Parathyroid adenoma (tissue), 2 donors: ENCODE results near the gene CADPS.

Experiments
- H2AFZ ChIP-seq: fragments of 300-600 bp; sonication (generic); one replicate; pipeline ENCODE4 v1.7.0; 2017; ENCODE audit warnings: antibody characterized with exemption, mild to moderate bottlenecking
- H3K27ac ChIP-seq: fragments of 300-600 bp; sonication (generic); one replicate; pipeline ENCODE4 v1.7.0; 2017
- H3K27me3 ChIP-seq: fragments of 300-600 bp; sonication (generic); one replicate; pipeline ENCODE4 v1.7.0; 2017; ENCODE audit warnings: low read length; ENCODE audit not compliant: control insufficient read depth, insufficient read depth
- H3K36me3 ChIP-seq: fragments of 300-600 bp; sonication (generic); one replicate; pipeline ENCODE4 v1.7.0; 2017; ENCODE audit warnings: low read length; ENCODE audit not compliant: control insufficient read depth, insufficient read depth
- H3K4me1 ChIP-seq: fragments of 300-600 bp; sonication (generic); one replicate; pipeline ENCODE4 v1.7.0; 2017; ENCODE audit warnings: control low read depth
- H3K4me2 ChIP-seq: fragments of 300-600 bp; sonication (generic); one replicate; pipeline ENCODE4 v1.7.0; 2017; ENCODE audit warnings: low read length
- H3K4me3 ChIP-seq: fragments of 300-600 bp; sonication (generic); one replicate; pipeline ENCODE4 v1.7.0; 2017; ENCODE audit warnings: low read depth, low read length
- H3K79me2 ChIP-seq: fragments of 300-600 bp; sonication (generic); one replicate; pipeline ENCODE4 v1.7.0; 2017; ENCODE audit warnings: control low read depth
- H3K9ac ChIP-seq: fragments of 300-600 bp; sonication (generic); one replicate; pipeline ENCODE4 v1.7.0; 2017; ENCODE audit warnings: mild to moderate bottlenecking
- H3K9me3 ChIP-seq: fragments of 300-600 bp; sonication (generic); one replicate; pipeline ENCODE4 v1.7.0; 2017; ENCODE audit warnings: low read length; ENCODE audit not compliant: control insufficient read depth
- CTCF ChIP-seq: fragments of 300-600 bp; sonication (generic); IDR thresholded peaks from one replicate; pipeline ENCODE4 v1.7.0; 2017; ENCODE audit warnings: antibody characterized with exemption, mild to moderate bottlenecking
- donor health status: primary hyperparathyroidism.

CADPS gene

GRCh38 chr3:62655056-62655690 is 220.0 kb downstream of the CADPS start:
- Histone ChIP-seq H2AFZ (no peak overlapping the region), H3K79me2 (peaks cover 3% of the 10 kb centered on the region), H3K27me3 (no peaks in the 10 kb centered on the region), H3K4me1 (no peaks in the 10 kb centered on the region), H3K36me3 (no peaks in the 10 kb centered on the region), H3K4me3 (no peak overlapping the region), H3K9me3 (no peaks in the 10 kb centered on the region), H3K9ac (no peak overlapping the region), H3K4me2 (no peak overlapping the region), H3K27ac (no peak overlapping the region)
- TF ChIP-seq CTCF: no peak

- H3K9me3 ChIP-seq: no peaks in the 10 kb centered on the region
- H3K27me3 ChIP-seq: no peaks in the 10 kb centered on the region
- H3K4me1 ChIP-seq: no peaks in the 10 kb centered on the region
These were observed 221.4 kb downstream of the CADPS start for GRCh38 chr3:62653796-62654195.

GRCh38 chr3:62647711-62648110 is 227.5 kb downstream of the CADPS start:
- Histone ChIP-seq H3K36me3 (no peaks in the 10 kb centered on the region), H3K4me3 (no peak overlapping the region), H3K27me3 (no peaks in the 10 kb centered on the region), H3K4me1 (no peaks in the 10 kb centered on the region), H3K9ac (no peak overlapping the region), H3K9me3 (no peaks in the 10 kb centered on the region), H2AFZ (no peak overlapping the region), H3K79me2 (no peaks in the 10 kb centered on the region), H3K27ac (no peak overlapping the region), H3K4me2 (no peak overlapping the region)
- TF ChIP-seq CTCF: no peak

More at GRCh38 chr3:62653796-62654195, 221.4 kb downstream of the CADPS start:
- no peak overlapping the region for H3K27ac ChIP-seq
- TF ChIP-seq CTCF: no peak
- H3K79me2 ChIP-seq: peaks cover 3% of the 10 kb centered on the region
- H3K4me3 ChIP-seq: no peak overlapping the region
- no peak overlapping the region for H3K9ac ChIP-seq
- H2AFZ ChIP-seq: no peak overlapping the region
- no peaks in the 10 kb centered on the region for H3K36me3 ChIP-seq
- H3K4me2 ChIP-seq: no peak overlapping the region

GRCh38 chr3:62644493-62644892 is 230.7 kb downstream of the CADPS start:
- no peak overlapping the region for H3K4me3 ChIP-seq
- no peaks in the 10 kb centered on the region for H3K36me3 ChIP-seq
- H3K9ac ChIP-seq: no peak overlapping the region
- no peak overlapping the region for H2AFZ ChIP-seq
- TF ChIP-seq CTCF: no peak
- no peaks in the 10 kb centered on the region for H3K79me2 ChIP-seq
- no peak overlapping the region for H3K27ac ChIP-seq
- H3K27me3 ChIP-seq: no peaks in the 10 kb centered on the region
- no peak overlapping the region for H3K4me2 ChIP-seq
- H3K4me1 ChIP-seq: no peaks in the 10 kb centered on the region
- H3K9me3 ChIP-seq: no peaks in the 10 kb centered on the region

- H2AFZ ChIP-seq: no peak overlapping the region
- TF ChIP-seq CTCF: no peak
- no peaks in the 10 kb centered on the region for H3K79me2 ChIP-seq
- no peaks in the 10 kb centered on the region for H3K9me3 ChIP-seq
- H3K27me3 ChIP-seq: no peaks in the 10 kb centered on the region
- H3K36me3 ChIP-seq: no peaks in the 10 kb centered on the region
- no peak overlapping the region for H3K27ac ChIP-seq
- no peak overlapping the region for H3K9ac ChIP-seq
- H3K4me1 ChIP-seq: no peaks in the 10 kb centered on the region
- no peak overlapping the region for H3K4me2 ChIP-seq
- no peak overlapping the region for H3K4me3 ChIP-seq
These were observed 236.9 kb downstream of the CADPS start for GRCh38 chr3:62638316-62638715.
